CD1c-positive myeloid dendritic cell (primary cell): ENCODE data around the gene CWC27.
"Not testable (repeated sequence)": the region's sequence is repeated elsewhere in the genome, so short reads cannot be mapped to it uniquely, and the experiment has no call there.

Experiments used
- DNase-seq: peaks from one replicate; pipeline ENCODE4 v3.0.0-alpha.2; 2016; ENCODE audit errors: extremely low spot score

The CWC27 gene

DNA sequence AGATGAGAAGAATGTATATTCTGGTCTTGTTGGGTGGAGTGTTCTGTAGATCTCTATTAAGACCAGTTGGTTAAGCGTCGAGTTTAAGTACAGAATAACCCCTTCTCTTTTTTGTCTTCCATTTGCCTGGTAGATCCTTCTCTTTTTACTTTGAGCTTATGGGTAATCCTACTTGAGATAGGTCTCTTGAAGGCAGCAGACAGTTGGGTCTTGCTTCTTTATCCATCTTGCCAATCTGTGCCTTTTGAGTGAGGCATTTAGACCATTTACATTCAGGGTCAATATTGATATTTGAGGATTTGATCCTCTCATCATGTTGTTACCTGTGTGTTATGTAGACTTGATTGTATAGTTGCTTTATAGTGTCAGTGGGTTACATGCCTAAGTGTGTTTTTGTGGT, 152.7 kb downstream of the CWC27 start:
- DNase-seq, result no peak

DNA sequence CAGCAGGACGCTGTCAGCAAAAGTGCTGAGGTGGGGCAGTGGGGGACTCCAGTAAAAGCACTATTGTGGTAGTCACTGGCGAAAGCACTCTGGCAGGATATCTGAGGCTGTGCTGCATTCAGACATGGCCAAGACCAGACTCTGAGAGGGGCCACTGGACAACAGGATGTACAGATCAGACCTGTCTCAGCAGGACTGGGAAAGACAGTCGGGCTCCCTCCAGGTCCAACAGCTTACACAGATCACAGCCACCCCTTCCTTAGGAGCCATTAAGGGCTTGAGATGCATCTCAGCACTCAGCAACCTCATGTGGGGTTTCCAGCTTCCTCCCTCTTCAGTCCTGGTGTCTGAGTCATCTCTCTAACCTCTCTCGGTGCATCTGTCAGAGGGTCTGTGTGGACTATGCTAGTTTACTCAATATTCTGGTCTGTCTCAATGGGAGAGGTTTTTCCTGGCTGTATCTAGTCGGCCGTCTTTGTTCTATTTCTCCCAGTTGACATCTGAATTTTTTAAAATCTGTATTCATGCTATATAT, 154.5 kb downstream of the CWC27 start:
- DNase-seq, result no peak

DNA sequence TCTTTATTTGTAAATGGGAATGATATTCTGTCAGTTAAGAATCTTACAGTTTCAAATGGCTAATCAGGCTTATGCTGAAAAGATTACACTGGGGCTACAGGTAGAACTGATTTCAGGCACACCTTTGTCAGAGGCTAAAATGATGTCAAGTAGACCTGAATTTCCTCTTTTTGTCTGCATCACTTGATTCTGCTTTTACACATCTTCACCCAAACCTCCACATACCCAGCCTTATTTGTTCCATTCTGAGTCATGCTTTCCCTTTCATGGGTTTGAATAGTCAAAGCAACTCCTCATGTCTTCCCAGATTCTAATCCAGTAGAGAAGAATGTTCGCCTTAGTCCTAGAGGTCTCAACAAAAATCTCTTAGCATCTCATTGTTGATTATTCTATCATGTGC, 156.4 kb downstream of the CWC27 start:
- no peak for DNase-seq

DNA sequence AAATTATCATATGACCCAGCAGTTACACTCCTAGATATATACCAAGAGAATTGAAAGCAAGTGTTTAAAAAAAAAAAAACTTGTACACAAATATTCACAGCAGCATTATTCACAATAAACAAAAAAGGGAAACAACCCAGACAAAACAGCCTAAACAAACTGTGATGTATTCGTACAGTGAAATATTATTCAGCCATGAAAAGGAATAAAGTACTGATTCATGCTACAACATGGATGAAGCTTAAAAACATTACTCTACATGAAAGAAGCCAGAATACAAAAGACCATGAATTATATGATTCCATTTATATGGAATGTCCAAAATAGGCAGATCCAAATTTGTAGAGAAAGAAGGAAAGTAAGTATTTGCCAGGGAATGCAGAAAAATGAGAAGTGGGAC, 161.1 kb downstream of the CWC27 start:
- DNase-seq, result no peak

DNA sequence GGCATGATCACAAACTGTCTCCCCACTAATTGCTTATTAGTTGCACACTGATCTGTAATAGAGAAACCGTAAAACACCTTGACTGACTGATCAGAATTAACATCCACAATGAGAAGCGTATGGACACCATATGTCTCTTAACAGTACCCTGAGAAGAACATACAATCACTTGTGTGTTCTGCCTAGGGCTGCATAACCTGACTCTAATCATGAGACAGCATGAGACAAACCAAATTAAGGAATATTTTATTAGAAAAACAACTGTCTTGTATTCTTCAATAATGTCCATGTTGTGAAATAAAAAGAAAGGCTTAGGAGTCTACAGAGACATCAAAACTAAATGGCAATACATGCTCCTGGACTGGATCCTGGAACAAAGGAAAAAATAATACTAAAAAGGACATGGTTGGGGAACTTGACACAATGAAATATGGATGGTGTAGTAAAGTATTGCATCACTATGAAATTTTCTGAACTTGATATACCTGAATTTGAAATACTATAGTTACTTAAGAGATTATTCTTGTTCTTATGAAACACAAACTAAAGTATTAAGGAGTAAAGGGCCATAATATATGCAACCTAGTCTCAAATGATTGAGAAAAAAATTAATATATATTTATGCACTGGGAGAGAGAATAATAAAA, 162.1 kb downstream of the CWC27 start:
- DNase-seq, result no peak

DNA sequence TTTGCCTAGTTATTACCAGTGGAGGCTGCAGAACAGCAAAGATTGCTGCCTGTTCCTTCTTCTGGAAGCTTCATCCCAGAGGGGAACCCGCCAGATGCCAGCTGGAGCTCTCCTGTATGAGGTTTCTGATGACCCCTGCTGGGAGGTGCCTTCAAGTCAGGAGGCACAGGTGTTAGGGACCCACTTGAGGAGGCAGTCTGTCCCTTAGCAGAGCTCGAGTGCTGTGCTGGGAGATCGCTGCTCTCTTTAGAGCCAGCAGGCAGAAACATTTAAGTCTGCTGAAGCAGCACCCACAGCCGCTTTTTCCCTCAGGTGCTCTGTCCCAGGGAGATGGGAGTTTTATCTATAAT, 170.7 kb downstream of the CWC27 start:
- DNase-seq, result not testable (repeated sequence)

DNA sequence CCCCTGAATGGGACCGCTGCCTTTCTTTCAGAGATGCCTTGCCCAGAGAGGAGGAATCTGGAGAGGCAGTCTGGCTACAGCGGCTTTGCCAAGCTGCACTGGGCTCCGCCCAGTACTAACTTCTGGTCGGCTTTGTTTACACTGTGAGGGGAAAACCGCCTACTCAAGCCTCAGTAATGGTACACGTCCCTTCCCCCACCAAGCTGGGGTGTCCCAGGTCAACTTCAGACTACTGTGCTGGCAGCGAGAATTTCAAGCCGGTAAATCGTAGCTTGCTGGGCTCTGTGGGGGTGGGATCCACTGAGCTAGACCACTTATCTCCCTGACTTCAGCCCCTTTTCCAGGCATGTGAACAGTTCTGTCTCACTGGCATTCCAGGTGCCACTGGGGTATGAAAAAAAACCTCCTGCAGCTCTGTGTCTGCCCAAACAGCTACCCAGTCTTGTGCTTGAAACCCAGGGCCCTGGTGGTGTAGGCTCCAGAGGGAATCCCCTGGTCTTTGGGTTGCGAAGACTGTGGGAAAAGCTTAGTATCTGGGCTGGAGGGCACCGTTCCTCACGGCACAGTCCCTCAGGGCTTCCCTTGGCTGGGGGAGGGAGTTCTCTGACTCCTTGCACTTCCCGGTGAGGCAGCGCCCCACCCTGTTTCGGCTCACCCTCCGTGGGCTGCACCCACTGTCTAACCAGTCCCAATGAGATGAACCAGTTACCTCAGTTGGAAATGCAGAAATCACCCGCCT, 171.2 kb downstream of the CWC27 start:
- DNase-seq, result no peak

DNA sequence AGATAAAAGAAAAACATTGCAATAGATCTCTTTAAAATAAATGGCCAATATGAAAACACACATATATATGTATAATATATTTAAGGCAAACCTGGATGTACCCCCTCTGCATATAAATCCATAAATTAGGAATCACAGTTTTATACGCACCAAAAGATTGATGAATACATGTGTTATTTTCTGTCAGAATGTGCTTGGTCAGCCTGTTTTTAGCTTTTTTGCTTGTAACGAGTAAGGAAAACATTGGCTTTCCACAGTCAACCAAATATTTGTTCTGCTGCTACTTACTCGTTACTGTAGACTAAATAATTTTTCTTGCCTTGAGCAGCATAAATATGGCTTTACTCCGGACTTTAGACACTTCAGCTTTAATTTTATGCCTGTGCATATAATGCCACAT, 173.7 kb downstream of the CWC27 start:
- no peak for DNase-seq

DNA sequence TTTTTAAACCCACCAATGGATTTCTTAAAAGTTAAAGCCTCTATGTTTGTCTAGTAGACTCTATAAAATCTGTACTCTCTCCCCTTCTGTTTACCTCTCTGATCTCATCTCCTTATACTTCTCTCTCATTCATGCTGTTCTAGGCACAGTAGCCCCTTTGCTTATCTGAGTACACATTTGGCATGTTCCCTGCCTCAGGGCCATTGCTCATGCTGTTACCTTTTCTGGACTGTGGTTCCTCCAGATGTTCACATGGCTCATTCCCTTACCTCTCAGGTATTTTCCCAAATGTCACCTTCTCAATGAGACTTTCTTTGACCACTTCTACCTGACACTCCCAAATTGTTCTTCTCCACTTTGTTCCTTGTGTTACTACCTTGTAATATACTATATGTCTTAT, 176.1 kb downstream of the CWC27 start:
- no peak for DNase-seq

DNA sequence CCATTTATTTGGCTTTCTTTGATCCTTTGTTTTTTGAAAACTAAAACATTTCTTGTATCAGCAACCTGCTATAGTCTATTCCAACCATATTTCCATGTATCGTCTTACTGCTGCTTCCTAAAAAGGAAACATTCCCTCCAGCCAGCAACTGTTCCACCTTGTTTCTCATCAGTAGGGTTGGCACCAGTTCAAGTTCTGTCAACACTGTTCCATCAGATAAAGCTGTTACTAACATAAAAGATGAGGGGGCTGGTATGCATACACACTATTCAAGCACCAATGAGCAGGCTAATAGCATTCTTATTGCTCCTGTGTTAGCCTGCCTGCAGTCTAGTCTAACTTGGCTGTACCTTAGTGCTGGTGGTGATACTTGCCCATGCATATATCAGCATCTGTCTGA, 178.3 kb downstream of the CWC27 start:
- DNase-seq, result no peak

DNA sequence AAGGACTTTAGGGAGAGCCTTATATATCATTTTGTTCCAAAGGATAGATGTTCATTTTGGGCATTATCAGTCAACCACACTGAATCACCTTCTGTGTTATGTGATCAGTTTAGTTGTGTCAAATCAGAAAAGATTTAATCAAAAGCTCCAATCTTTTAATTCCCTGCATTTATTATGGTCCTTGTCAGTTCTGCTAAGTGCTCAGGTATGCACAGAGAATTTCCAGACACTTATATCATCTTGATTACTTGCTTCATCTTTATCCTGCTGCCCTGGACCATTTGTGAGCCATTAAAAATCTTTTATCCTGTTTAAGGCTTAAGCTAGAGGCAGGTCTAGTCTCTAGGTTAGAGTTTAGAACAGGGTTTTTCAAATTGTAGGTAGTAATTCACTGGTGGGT, 179.1 kb downstream of the CWC27 start:
- no peak for DNase-seq

DNA sequence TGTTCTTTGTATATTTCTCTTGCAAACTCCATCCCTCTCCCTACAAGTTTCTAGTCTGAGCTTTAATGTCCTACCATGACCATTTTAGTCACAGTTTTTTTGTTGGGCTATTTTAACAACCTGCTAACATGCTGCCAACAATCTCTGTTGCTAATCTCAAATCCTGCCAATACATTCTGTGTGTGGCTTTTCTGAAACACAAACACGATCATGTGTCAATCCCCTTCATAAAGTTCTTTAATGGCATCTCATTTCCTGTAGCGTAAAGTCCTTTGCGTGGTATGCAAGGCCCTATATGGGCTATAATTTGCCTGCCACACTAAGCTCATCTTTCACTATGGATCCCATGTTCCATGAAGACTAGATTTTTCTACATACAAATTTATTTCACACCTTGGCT, 180.6 kb downstream of the CWC27 start:
- no peak for DNase-seq

DNA sequence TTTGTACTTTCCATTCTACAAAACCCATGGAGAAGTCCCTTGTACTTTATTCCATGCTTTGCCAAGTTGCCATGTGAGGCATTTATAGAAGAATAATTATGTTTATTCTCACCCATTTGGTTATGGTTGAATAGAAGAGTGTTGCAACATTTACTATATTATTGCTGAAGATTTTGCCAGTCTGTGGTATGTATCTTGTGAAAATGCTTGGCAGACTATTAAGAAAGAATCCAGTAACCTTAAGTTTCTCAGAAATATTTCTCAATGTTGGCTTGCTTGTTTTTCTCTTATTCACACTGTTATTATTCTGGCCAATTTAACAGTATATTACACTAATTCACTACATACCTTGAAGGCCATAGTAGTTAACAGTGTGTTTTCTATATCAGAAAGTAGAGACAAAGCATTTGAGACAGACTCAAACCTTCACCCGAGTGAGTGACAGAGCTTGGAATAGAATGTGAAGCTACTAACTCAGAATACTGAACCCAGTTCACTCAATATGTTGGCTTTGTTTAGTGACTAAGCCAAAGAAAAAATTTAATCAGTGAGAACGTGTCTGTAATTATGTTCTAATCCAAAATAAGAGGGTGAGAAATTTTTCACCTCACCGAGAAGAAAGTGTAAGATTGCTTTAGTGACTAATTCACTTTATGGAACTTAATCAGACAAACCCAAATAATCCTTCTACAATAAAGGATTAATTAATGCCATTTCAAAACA, 184.4 kb downstream of the CWC27 start:
- DNase-seq, result no peak

DNA sequence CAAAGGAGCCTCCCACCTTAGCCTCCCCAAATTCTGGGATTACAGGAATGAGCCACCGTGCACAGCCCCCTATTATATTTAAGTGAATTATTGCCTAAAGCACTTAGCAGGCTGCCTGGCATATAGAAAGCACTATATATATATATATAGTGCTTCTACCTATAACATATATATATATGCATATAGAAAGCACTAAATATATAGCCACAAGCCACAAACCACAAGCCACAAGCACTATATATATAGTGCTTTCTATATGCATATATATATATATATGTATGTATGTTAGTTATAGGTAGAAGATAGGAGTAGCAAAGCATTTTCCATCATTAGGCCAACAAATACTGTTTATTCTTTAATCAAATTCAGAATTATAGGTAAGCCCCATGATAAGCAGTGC, 185.8 kb downstream of the CWC27 start:
- no peak for DNase-seq

DNA sequence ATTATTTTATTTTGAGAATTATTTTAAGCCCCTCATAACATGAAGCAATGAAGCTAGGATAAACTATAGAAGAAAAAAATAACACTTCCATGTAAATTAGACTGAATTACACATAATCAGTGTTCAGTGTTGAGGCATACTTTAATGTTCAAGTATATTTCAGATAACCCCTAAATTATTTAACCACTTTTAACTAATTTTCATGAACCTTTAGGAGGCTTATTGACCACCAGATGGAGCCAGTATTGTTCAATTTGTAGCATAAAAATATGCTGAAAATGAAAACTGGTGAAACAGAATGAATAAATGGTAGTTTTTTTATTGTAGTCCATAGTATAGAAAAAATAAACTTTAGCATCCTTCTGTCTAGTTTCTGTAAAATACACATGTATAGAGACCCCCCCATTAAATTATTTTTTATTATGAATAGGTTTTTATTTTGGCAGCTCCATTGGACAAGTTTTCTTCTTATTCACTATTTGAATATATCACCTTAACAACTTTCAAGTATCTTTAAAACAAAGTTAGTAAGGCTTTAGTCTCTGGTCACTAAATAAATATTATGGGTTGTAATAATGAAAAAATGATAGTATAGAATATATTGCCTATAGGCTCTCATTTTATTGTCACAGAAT, 190.1 kb downstream of the CWC27 start:
- DNase-seq, result peak; percentile 50

DNA sequence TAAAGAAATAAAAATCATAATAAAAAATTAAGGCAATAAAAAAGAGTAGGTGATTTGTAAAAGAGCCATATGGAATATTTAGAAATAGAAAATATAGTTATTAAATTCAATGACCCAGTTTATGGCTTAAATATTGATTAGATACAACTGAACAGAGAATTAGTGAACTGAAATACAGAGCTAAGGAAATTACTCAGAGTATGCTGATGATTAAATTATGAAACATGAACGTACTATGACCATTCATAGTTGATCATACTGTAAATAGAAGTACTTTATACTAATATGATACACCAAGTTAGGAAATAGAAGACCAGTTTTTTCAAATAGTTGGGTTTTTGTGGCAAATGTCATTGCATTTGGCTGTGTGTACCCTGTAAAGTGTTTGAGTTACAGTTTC, 194.5 kb downstream of the CWC27 start:
- no peak for DNase-seq

DNA sequence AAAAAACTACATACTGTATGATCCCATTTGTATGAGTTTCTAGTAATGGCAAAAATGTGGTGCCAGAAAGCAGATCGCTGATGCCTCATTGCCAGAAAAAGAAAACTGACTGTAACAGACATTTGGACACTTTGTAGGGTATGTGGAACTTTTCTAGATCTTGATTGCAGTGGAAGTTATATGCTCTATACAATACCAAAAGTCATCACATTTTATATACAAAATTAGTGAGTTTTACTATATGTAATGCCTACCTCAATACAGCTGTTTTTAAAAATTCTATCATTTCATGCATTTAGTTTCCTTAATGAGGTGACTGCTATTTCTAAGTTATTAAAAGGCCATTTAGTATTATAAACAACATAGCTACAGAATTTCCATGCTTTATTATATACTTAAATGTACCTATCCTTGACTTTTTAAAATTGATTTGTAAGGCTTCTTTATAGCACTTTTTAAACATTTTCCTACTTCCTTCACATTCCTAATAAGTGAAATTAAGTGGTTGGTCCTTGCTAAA, 199.9 kb downstream of the CWC27 start:
- no peak for DNase-seq

DNA sequence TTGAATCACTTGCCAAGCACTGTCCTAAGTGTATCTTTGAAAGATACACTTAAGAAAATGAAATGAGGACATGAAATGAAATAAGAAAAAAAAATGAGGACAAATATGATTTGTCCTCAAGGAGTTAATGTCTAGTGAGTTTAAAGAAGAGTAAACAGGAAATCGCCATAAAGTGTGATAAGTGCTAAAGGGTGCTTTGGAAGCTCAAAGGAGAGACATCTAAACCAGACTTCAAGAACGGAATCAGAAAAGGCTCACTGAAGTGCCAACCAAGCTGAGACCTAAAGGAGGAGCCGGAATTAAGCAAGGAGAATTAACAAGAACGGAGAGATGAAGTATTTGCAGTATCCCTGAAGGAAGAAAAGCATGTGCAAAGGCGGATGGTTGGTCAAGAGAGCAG, 200.8 kb downstream of the CWC27 start:
- no peak for DNase-seq

DNA sequence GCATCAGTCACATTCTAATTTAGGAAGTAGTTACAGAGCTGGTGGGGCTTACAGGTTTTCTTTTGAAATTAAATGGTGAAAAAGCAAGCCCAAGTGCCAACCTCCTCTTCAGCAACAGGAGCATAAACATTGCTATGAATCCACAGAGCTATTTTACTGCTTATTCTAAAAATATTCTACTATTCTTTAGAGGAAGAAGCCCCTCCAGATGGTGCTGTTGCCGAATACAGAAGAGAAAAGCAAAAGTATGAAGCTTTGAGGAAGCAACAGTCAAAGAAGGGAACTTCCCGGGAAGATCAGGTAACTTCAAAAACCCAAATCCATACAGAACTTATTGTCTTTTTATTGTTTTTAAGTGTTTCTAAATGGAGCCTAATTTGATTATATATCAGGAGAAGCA, 202.8 kb downstream of the CWC27 start:
- DNase-seq, result peak; percentile 34

DNA sequence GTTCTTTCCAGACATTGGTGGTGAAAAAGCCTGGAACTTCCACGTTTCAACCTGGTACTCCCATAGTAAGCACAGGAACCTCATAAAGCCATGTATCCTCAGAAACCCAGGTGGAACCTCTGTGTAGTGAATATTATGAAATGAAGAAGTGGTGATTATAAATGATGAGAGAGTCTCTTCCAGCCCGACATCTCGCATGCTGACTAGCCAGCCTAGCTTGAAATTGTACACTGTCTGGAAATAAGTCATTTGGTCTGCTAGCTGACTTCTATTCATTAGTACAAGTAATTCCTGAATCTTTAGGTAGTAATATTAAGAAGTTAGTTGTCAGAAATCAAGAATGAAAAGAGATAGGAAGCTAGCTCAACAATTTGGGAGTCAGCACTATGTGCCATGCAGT, 203.3 kb downstream of the CWC27 start:
- no peak for DNase-seq

DNA sequence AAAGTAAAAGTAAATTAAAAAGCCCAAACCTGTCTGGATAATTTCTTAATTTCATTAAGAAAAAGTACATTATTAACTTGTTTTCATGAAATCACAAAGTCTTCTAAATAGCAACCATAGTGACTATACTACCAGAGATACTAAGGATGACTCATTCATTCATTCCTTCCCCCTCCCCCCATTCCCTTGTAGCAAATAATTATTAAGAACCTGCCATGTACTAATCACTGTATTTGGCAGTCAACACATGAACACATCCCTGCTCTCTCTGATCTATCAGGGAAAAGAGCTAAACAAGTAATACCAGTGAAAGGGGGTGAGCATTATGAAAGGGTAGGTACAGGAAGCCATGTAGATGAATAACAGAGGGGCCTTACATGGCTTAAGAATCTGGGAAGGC, 203.9 kb downstream of the CWC27 start:
- no peak for DNase-seq

DNA sequence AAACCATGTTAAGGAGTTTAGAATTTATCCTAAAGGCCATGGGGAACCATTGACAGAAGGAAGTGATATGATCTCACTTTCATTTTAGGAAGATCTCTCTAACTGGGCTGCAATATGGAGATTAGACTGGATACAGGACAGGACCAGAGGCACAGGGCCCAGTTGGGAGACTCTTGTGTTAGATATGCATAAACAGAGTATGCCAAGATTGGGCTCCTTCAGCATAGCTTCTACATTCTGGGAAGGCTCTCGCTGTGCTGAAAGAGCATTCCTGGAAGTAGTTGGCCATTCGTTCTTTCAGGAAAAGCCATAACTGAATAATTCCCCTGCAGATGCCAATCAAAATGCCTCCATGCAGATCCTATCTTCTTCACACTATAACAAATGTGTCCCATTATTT, 204.5 kb downstream of the CWC27 start:
- DNase-seq, result no peak
